NCI-H69 (cell line): ENCODE data around the gene IGSF6.
"Not testable (repeated sequence)": the region's sequence is repeated elsewhere in the genome, so short reads cannot be mapped to it uniquely, and the experiment has no call there.

Source experiments
- DNase-seq: peaks from one replicate; lab custom pipeline; 2025; lab: John Stamatoyannopoulos, UW

The IGSF6 gene

GRCh38 chr16:21652453-21652852 is at the start of gene IGSF6:
IGSF6 (minus strand) TSS chr16:21652608; CDS start chr16:21652598, 10 bp downstream.
- no peak for DNase-seq

- no peak for DNase-seq
Observed at GRCh38 chr16:21701271-21701670, 48.9 kb upstream of the IGSF6 start.

GRCh38 chr16:21698169-21699032 is 46.0 kb upstream of the IGSF6 start:
- no peak for DNase-seq

- no peak for DNase-seq
Observed at GRCh38 chr16:21697032-21697431, 44.6 kb upstream of the IGSF6 start.

GRCh38 chr16:21694609-21695008 is 42.2 kb upstream of the IGSF6 start:
- no peak for DNase-seq

GRCh38 chr16:21690967-21691366 is 38.6 kb upstream of the IGSF6 start:
- not testable (repeated sequence) for DNase-seq

GRCh38 chr16:21689107-21689506 is 36.7 kb upstream of the IGSF6 start:
- no peak for DNase-seq

GRCh38 chr16:21685034-21685455 is 32.6 kb upstream of the IGSF6 start:
- DNase-seq: no peak

- DNase-seq: peak; percentile 77
Observed at GRCh38 chr16:21684199-21684598, 31.8 kb upstream of the IGSF6 start.

GRCh38 chr16:21683184-21683583 is 30.8 kb upstream of the IGSF6 start:
- no peak for DNase-seq

GRCh38 chr16:21680714-21681113 is 28.3 kb upstream of the IGSF6 start:
- not testable (repeated sequence) for DNase-seq

- DNase-seq: not testable (repeated sequence)
Observed at GRCh38 chr16:21674456-21674855, 22.0 kb upstream of the IGSF6 start.

GRCh38 chr16:21673469-21673868 is 21.1 kb upstream of the IGSF6 start:
- no peak for DNase-seq

- no peak for DNase-seq
Observed at GRCh38 chr16:21667575-21667974, 15.2 kb upstream of the IGSF6 start.

- DNase-seq: peak; percentile 16
Observed at GRCh38 chr16:21666772-21667171, 14.4 kb upstream of the IGSF6 start.

GRCh38 chr16:21664801-21665492 is 12.5 kb upstream of the IGSF6 start:
- no peak for DNase-seq

GRCh38 chr16:21663889-21664647 is 11.7 kb upstream of the IGSF6 start, which contains the start of gene OTOA:
OTOA (plus strand) TSS chr16:21663968; CDS start chr16:21678515, 14,547 bp downstream.
- peak; percentile 73 for DNase-seq

- no peak for DNase-seq
Observed at GRCh38 chr16:21659124-21659523, 6.7 kb upstream of the IGSF6 start.

- peak; percentile 59 for DNase-seq
Observed at GRCh38 chr16:21656795-21657768, 4.7 kb upstream of the IGSF6 start.

GRCh38 chr16:21654881-21655280 is 2.5 kb upstream of the IGSF6 start:
- DNase-seq: peak; percentile 13

GRCh38 chr16:21654466-21654865 is 2.1 kb upstream of the IGSF6 start:
- no peak for DNase-seq
